NK-92 (cell line): ENCODE results near the gene DNAJC1.

ENCODE experiments used
- DNase-seq: peaks from one replicate; lab custom pipeline; 2025; ENCODE audit not compliant: unreplicated experiment; lab: John Stamatoyannopoulos, UW

The DNAJC1 gene

GRCh38 chr10:22010539-22010938 lies 7.0 kb upstream of the DNAJC1 start:
- DNase-seq, result no peak

- no peak for DNase-seq
Observed at GRCh38 chr10:22006379-22006884, 2.9 kb upstream of the DNAJC1 start.

GRCh38 chr10:22005763-22006162 lies 2.2 kb upstream of the DNAJC1 start:
- DNase-seq, result no peak

GRCh38 chr10:22003964-22004281 lies 393 bp upstream of the DNAJC1 start:
- DNase-seq, result no peak

- DNase-seq, result no peak
Observed at GRCh38 chr10:22002591-22003176, 846 bp downstream of the DNAJC1 start.

GRCh38 chr10:21995557-21995956 lies 8.0 kb downstream of the DNAJC1 start:
- DNase-seq, result no peak

GRCh38 chr10:21993360-21994001 lies 10.0 kb downstream of the DNAJC1 start:
- no peak for DNase-seq

- no peak for DNase-seq
Observed at GRCh38 chr10:21991785-21992184, 11.7 kb downstream of the DNAJC1 start.

- DNase-seq, result no peak
Observed at GRCh38 chr10:21990449-21990848, 13.1 kb downstream of the DNAJC1 start.

- DNase-seq, result no peak
Observed at GRCh38 chr10:21989453-21990154, 13.9 kb downstream of the DNAJC1 start.

GRCh38 chr10:21985541-21985940 lies 18.0 kb downstream of the DNAJC1 start:
- no peak for DNase-seq

GRCh38 chr10:21981118-21981517 lies 22.4 kb downstream of the DNAJC1 start:
- DNase-seq, result no peak

- DNase-seq, result no peak
Observed at GRCh38 chr10:21980691-21981090, 22.8 kb downstream of the DNAJC1 start.

GRCh38 chr10:21978191-21978862 lies 25.2 kb downstream of the DNAJC1 start:
- DNase-seq, result no peak

GRCh38 chr10:21976739-21977138 lies 26.8 kb downstream of the DNAJC1 start:
- DNase-seq, result no peak

- DNase-seq, result no peak
Observed at GRCh38 chr10:21976280-21976679, 27.2 kb downstream of the DNAJC1 start.

- DNase-seq, result no peak
Observed at GRCh38 chr10:21975378-21975990, 28.0 kb downstream of the DNAJC1 start.

- DNase-seq, result no peak
Observed at GRCh38 chr10:21972584-21972983, 30.9 kb downstream of the DNAJC1 start.

GRCh38 chr10:21969326-21970287 lies 33.9 kb downstream of the DNAJC1 start:
- DNase-seq, result no peak

- DNase-seq, result no peak
Observed at GRCh38 chr10:21964983-21965665, 38.4 kb downstream of the DNAJC1 start.
